Esophagus squamous epithelium (tissue), 5 donors: ENCODE measurements around the gene NOG. TPM values are rescaled to one million over a fixed set of nuclear protein-coding genes. Genes with fewer than 3 reads are reported as not detected.

Experiments used
- DNase-seq: peaks from one replicate; lab custom pipeline; 2025; lab: John Stamatoyannopoulos, UW
- H3K27ac ChIP-seq, 4 donors: fragments of 200-600 bp; sonication (generic); one replicate each; pipeline ENCODE4 v1.5.1; 2016 to 2019; ENCODE audit warnings: mild to moderate bottlenecking in 1 of 4
- H3K27me3 ChIP-seq, 4 donors: fragments of 200-600 bp; sonication (generic); 1 replicate in 3 of 4; 2 replicates in 1 of 4; pipeline versions ENCODE4 v1.5.1 to v1.6.0; 2017 to 2021; ENCODE audit warnings: antibody characterized with exemption in 1 of 4
- H3K36me3 ChIP-seq, 3 donors: fragments of 200-600 bp; sonication (generic); one replicate each; pipeline ENCODE4 v1.5.1; 2016 to 2019
- H3K4me1 ChIP-seq, 3 donors: fragments of 200-600 bp; sonication (generic); one replicate each; pipeline ENCODE4 v1.5.1; 2017 to 2019
- H3K4me3 ChIP-seq, 4 donors: fragments of 200-600 bp; sonication (generic); 1 replicate in 3 of 4; 2 replicates in 1 of 4; pipeline ENCODE4 v1.5.1; 2016 to 2019; ENCODE audit warnings: mild to moderate bottlenecking in 2 of 4, moderate library complexity in 1 of 4
- H3K9me3 ChIP-seq, 3 donors: fragments of 200-600 bp; sonication (generic); one replicate each; pipeline ENCODE4 v1.5.1; 2016 to 2019
- POLR2A ChIP-seq, 4 donors: fragments of 450-650 bp; IDR thresholded peaks; one replicate each; pipeline ENCODE4 v1.6.1; 2017; ENCODE audit warnings: antibody characterized with exemption in 4 of 4, mild to moderate bottlenecking in 4 of 4, moderate library complexity in 3 of 4
- WGBS, 2 donors: methylation state at CpG; one replicate each; pipeline ENCODE4 v1.1.5; 2018; 5-methylcytosine and 5-hydroxymethylcytosine counted together
- intact Hi-C: fragments of 100-400 bp; cut with DNase I; formaldehyde crosslinking; loops from one replicate; pipeline ENCODE4 v1.15.0; 2022
- total RNA-seq, 4 donors: library from RNA; depleted of rRNA; stranded (reverse); fragments of >200 nt; gene quantifications; one replicate each; pipeline ENCODE4 v1.1.0, GENCODE V29; 2016
- TF ChIP-seq, protein P1 (sequence below), 6 experiments: fragments of 450-650 bp in 4 of 6; fragments of 200-600 bp in 2 of 6; sonication (generic) in 2 of 6; IDR thresholded peaks; one replicate each; pipeline ENCODE4 v1.5.1; 2016 to 2019; ENCODE audit warnings: antibody characterized with exemption in 6 of 6, mild to moderate bottlenecking in 4 of 6, moderate library complexity in 4 of 6
- donor health status: DM: yes; HTN: yes; CAD: no.

The NOG gene
- total RNA-seq, 4 donors from 2014 or later = 0.38 TPM; not detected in 3

DNA sequence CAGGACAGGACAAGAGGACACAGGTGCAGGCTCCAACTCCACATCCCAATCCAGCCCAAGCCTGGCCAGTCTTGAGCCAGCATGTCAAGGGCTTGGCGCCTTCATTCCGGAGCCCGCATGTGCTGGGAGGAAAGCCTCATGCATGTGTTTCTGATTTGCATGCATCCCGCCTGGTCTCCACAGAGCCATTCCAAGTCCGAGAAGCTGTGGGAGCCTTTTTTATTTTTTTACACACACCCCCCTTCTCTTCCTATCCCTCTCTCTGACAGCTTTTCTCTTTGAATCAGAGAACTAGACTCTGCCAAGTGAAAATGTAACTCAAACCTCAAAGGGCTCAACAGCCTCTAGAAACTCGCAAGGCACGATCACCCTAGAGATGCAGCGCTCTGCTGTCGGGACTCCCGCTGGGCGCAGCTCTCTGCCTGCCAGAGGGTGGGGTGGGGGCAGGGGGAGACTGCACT is 45.1 kb downstream of the NOG start:
- Histone ChIP-seq H3K4me1 (no peaks in the 10 kb centered on the region), H3K4me3 (no peak overlapping the region), H3K36me3 (no peaks in the 10 kb centered on the region), H3K27ac (no peak overlapping the region), H3K27me3 (peaks cover 0 to 45% (median 0%) of the 10 kb centered on the region in 4 donors), H3K9me3 (no peaks in the 10 kb centered on the region)
- intact Hi-C loops = no loop called here
- no peak for TF ChIP-seq POLR2A (IDR thresholded peaks at IDR 0.05)
- TF ChIP-seq, protein P1, sequence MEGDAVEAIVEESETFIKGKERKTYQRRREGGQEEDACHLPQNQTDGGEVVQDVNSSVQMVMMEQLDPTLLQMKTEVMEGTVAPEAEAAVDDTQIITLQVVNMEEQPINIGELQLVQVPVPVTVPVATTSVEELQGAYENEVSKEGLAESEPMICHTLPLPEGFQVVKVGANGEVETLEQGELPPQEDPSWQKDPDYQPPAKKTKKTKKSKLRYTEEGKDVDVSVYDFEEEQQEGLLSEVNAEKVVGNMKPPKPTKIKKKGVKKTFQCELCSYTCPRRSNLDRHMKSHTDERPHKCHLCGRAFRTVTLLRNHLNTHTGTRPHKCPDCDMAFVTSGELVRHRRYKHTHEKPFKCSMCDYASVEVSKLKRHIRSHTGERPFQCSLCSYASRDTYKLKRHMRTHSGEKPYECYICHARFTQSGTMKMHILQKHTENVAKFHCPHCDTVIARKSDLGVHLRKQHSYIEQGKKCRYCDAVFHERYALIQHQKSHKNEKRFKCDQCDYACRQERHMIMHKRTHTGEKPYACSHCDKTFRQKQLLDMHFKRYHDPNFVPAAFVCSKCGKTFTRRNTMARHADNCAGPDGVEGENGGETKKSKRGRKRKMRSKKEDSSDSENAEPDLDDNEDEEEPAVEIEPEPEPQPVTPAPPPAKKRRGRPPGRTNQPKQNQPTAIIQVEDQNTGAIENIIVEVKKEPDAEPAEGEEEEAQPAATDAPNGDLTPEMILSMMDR (IDR thresholded peaks at IDR 0.05) = no peak
- no peak for DNase-seq
- WGBS, 2 donors = 51 to 71% methylated on average over 9 to 11 of the region's 11 CpGs

DNA sequence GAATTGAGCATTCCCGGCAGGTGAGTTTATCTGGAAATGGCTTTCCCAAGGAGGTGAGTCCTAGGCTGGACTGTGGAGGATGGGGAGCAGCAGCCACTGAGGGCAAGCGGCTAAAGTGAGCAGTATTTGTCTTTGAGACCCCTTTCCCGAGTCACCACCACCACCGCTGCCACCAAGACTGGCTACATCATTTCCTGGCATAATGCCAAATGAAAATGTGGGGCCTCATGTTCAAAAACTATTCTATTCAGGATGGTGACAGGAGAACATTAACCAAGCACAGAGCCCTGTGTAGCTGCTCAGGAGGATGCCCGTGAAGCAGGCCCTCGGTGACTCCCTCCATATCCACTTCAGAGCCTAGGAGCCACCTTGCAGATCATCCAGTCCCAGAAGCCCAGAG is 46.0 kb downstream of the NOG start:
- intact Hi-C loops = no loop called here
- no peak for DNase-seq
- Histone ChIP-seq H3K4me3 (no peak overlapping the region), H3K36me3 (no peaks in the 10 kb centered on the region), H3K4me1 (no peaks in the 10 kb centered on the region), H3K27me3 (peaks cover 0 to 45% (median 0%) of the 10 kb centered on the region in 4 donors), H3K9me3 (no peaks in the 10 kb centered on the region), H3K27ac (no peak overlapping the region)
- WGBS, 2 donors = 74 to 76% methylated on average over 3 to 6 of the region's 6 CpGs
- TF ChIP-seq, protein P1 (IDR thresholded peaks at IDR 0.05) = no peak
- no peak for TF ChIP-seq POLR2A (IDR thresholded peaks at IDR 0.05)

DNA sequence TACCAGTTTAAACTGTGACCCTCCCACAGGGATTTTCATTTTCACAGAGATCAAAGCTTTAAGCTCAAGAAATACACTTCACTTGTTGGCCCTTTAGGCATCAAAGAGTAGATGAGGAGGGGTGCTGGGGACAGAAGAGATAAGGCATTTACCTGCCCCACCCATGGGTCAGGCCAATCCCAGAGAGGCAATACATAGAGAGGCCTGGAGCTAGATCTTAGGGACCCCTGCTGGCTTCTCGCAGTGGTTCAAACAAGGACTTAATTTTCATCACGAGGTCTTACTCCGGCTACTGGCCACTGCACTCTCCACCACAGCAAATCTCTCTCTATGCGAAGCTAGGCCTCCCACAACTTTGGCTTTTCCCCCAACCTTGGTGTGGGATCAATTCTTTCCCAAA is 46.6 kb downstream of the NOG start:
- DNase-seq = no peak

DNA sequence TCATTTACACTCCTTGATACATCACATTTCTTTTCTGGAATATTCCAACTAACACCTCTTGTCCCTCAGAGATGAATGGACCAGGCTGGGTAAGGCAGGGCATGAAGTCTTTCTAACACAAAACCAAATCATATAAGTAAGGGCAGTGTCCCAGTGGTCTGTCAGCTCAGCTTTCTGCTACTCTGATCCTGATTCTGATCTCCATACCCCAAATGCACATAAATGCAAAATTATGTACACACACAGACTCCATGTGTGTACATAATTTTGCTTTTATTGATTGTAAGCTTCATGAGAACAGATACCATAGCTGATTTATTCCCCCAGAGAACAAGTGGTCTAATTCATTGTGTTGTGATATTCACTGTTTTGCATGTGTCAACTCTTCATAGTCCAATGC is 47.9 kb downstream of the NOG start:
- DNase-seq = no peak
- Histone ChIP-seq H3K9me3 (no peaks in the 10 kb centered on the region), H3K27me3 (peaks cover 0 to 47% (median 0%) of the 10 kb centered on the region in 4 donors), H3K27ac (no peak overlapping the region), H3K4me3 (no peak overlapping the region), H3K4me1 (no peaks in the 10 kb centered on the region), H3K36me3 (no peaks in the 10 kb centered on the region)
- no peak for TF ChIP-seq POLR2A (IDR thresholded peaks at IDR 0.05)
- TF ChIP-seq, protein P1 (IDR thresholded peaks at IDR 0.05) = no peak
- intact Hi-C loops = no loop called here

More for the DNA sequence above, 46.6 kb downstream of the NOG start:
- no peaks in the 10 kb centered on the region for H3K9me3 ChIP-seq
- intact Hi-C loops = no loop called here
- WGBS, 2 donors = 73 to 74% methylated on average over 4 of the region's 4 CpGs
- peaks cover 0 to 45% (median 0%) of the 10 kb centered on the region in 4 donors for H3K27me3 ChIP-seq
- no peaks in the 10 kb centered on the region for H3K4me1 ChIP-seq
- no peak overlapping the region for H3K27ac ChIP-seq
- no peak overlapping the region for H3K4me3 ChIP-seq
- no peaks in the 10 kb centered on the region for H3K36me3 ChIP-seq
- TF ChIP-seq, protein P1 (IDR thresholded peaks at IDR 0.05) = no peak
- TF ChIP-seq POLR2A (IDR thresholded peaks at IDR 0.05) = no peak

DNA sequence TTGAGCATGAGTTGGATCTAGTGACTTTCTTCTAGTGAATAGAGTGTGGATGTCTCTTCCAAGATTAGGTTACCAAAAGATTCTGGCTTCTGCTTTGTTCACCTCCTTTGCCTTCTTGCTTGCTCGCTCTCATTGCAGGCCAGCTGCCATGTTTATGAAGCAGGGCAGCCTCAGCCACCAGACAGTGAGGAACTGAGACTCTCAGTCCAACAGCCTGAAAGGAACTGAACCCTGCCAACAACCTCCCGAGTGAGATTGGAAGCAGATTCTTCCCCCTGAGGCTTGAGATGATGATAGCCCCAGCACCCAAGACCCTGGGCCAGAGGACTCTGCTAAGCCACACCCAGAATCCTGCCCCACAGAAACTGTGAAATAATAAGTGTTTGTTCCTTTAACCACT is 48.4 kb downstream of the NOG start:
- peaks cover 0 to 43% (median 0%) of the 10 kb centered on the region in 4 donors for H3K27me3 ChIP-seq
- no peak overlapping the region for H3K27ac ChIP-seq
- no peak overlapping the region for H3K4me3 ChIP-seq
- no peaks in the 10 kb centered on the region for H3K9me3 ChIP-seq
- no peaks in the 10 kb centered on the region for H3K4me1 ChIP-seq
- intact Hi-C loops = no loop called here
- H3K36me3 ChIP-seq = no peaks in the 10 kb centered on the region
- DNase-seq = no peak
- 10 to 56% methylated on average over 1 to 2 of the region's 2 CpGs for WGBS, 2 donors
- TF ChIP-seq, protein P1 (IDR thresholded peaks at IDR 0.05) = no peak
- TF ChIP-seq POLR2A (IDR thresholded peaks at IDR 0.05) = no peak
